NCI-H2227 (cell line): Measurements from ENCODE around the gene RIMS1.

Experiments
- DNase-seq: peaks from one replicate; lab custom pipeline; 2025; ENCODE audit not compliant: unreplicated experiment; lab: John Stamatoyannopoulos, UW

RIMS1 gene, protein sequence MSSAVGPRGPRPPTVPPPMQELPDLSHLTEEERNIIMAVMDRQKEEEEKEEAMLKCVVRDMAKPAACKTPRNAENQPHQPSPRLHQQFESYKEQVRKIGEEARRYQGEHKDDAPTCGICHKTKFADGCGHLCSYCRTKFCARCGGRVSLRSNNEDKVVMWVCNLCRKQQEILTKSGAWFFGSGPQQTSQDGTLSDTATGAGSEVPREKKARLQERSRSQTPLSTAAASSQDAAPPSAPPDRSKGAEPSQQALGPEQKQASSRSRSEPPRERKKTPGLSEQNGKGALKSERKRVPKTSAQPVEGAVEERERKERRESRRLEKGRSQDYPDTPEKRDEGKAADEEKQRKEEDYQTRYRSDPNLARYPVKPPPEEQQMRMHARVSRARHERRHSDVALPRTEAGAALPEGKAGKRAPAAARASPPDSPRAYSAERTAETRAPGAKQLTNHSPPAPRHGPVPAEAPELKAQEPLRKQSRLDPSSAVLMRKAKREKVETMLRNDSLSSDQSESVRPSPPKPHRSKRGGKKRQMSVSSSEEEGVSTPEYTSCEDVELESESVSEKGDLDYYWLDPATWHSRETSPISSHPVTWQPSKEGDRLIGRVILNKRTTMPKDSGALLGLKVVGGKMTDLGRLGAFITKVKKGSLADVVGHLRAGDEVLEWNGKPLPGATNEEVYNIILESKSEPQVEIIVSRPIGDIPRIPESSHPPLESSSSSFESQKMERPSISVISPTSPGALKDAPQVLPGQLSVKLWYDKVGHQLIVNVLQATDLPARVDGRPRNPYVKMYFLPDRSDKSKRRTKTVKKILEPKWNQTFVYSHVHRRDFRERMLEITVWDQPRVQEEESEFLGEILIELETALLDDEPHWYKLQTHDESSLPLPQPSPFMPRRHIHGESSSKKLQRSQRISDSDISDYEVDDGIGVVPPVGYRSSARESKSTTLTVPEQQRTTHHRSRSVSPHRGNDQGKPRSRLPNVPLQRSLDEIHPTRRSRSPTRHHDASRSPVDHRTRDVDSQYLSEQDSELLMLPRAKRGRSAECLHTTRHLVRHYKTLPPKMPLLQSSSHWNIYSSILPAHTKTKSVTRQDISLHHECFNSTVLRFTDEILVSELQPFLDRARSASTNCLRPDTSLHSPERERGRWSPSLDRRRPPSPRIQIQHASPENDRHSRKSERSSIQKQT (N-terminal part only)

DNA sequence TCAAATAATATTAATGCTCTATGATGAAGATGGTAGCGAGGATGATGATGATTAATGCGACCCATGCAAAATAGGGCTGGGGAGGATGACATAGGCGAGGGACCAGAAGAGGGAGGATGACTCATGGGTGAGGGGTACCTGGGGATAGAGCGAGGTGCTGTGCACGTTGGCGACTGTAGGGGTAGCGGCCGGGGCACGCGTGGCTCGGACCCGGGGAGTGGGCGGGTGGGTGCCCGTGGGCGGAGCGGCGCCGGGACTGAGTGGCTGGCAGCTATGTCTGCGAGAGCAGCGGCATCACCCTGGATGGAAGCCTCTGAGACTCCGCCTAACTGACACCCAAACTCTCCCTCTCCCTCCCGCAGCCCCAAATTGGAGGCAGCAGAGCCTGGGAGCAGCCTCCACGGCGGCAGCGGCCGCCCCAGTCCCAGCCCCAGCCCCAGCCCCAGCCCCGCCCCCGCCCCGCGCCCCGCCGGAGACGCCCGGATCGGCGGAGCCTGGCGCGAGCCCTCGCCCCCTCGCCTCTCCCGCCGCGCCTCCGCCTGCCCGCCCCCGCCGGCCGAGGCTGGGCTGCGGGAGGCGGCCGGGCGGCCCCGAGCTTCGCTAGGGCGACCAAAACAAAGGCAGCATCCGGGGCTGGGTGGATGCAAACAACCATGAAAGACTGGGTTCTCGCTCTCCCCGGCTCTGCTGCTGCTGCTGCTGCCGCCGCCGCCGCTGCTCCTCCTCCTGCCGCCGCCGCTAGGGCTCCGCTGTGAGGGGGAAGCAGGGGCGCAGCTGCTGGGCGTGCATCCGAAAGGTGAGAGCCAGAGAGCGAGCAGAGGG is at the start of gene RIMS1:
RIMS1 (plus strand) TSS at position 367 of the 822 bp plus-strand sequence. CDS start 474 bp downstream, outside the sequence.
- DNase-seq: peak; percentile 68

DNA sequence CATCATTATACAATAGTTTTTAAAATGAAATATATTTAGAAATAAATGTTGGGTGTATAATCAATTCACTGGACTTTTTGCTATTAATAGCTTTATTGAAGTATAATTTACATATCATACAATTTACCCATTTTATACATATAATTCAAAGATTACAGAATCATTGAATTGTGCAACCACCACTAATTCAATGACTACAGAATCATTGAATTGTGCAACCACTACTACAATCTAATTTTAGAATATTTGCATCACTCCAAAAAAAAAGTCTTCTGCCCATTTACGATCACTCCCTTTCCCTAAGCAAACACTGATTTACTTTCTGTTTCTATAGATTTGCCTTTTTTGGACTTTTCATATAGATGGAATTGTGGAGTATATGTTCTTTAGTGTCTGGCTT is 35.1 kb upstream of the RIMS1 start:
- DNase-seq: no peak

DNA sequence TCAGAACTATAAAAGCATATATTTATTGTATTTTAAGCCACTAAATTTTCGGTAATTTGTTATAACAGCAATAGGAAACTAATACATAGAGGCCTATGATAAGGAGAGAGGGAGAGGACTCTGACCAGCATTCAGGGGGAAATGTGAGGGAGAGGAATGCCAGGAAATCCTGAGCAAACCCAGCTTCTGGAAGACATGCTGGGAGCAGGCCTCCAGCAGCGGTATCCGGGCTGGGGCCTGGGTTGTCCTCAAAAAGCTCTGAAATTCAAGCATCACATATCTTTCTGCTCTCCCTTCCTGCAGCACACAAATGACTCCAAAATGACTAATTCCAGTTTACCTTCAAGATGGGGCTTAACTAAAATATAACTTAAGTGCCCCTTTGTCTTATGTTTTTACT is 33.4 kb upstream of the RIMS1 start:
- no peak for DNase-seq

DNA sequence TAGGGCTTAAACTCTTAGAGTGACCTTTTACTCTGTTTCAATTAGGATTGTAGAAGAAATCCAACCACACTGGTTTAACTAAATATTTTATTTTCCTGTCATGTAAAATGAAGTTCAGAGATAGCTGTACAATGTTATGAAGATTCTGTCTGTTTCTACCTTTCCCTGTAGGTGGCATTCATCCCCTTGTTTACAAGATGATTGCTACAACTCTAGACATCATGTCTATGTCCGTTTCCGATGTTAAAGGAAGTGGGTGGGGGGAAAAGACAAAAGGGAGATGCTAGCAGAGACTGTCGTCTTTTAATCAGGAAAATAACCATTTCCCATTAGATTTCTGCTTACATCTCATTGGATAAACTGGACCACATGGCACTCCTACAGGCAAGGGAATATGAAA is 30.9 kb upstream of the RIMS1 start:
- peak; percentile 14 for DNase-seq

DNA sequence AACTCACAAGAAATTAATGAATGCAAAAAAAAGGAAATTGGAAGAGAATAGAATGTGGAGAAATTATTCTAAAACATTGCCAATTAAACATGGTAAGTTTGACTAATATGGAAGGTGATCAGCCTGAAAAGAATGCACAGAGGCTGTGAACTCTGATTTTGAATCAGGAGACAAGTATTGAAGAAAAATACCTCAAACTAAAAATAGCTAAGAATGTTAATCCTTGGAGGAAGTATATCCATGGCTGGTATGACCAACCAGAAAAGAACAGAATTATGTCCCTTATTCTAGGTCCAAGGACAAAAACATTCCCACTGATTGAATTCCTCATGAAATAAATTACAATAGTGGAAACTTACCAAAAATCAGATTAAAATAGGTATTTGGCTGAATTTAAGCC is 7.3 kb upstream of the RIMS1 start:
- no peak for DNase-seq

DNA sequence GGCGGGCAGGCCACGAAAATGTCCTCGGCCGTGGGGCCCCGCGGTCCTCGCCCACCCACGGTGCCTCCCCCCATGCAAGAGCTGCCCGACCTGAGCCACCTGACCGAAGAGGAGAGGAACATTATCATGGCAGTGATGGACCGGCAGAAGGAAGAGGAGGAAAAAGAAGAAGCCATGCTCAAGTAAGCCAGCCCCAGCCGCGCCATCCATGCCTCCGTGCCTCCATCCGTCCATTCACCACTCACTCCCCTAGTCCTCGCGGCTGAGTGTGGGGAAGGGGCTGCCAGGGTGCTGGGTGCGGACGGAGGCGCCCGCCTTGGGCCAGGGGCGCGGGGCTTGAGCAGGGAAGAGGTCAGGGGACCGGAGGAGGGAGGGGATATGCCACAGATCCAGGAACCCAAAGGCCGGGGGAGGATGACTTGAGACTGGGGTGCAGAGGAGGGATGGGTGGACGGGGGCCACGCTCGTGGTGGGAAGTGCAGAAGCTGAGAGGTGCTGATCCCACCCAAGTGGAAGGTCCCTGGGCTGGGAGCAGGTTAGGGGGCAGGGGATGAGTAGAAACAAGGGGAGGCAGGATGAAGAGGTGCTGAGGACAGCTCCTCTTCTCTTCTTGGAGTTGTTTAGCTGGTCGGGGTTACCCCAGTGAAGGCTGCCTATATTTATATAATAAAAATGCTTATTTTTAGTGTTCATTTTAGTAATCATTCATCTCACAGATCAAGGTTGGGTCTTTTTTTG is 825 bp downstream of the RIMS1 start:
- DNase-seq: no peak

DNA sequence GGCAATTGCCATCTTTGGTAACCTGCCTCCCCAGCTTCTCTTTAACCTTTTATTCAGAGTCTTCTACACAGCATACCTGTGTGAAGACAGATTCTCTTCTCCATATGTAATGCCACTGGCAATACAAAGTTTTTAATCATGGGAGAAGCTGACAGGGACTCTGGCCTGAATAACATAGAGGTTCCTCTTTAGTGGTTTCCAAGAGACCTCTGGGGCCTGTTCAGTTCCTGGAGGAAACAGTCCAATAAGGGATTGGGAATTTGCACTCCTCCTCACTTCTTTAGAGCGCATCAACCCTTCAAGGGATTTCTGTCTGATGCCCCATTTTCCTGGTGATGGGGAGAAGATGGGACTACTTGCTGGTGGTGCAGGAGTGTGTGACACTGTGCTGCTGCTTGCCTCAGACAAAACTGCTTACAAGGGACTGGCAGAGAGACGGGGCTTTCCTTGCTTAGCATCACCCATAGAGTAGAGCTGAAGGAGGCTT is 1.4 kb downstream of the RIMS1 start:
- no peak for DNase-seq

DNA sequence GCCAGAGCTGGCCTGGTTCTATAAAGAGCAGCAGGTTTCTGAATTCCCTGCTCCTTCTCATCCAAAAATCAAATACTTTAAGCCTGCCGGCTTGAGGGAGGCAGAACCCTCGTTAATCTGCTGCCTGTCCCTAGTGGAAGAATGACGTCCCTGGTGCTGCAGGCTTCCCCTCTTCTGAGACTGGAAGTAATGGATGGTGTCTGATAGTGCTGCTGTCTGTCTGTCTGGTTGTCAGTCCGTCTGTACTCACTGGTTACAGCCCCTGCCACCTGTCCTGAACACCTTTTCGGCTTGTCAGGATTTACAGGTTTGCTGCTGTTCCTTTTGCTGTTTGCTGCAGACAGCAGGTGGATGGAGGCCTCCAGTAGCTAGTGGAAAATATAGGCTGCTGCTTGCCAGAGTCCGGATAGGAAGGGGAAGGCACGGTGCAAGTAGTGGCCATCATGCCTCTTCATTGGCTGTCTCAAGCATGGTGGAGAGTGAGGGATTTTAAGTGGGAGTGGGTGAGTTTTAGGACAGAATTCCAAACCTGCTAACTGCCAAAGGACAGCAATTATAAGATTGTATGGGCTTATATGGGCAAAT is 2.5 kb downstream of the RIMS1 start:
- peak; percentile 1 for DNase-seq

DNA sequence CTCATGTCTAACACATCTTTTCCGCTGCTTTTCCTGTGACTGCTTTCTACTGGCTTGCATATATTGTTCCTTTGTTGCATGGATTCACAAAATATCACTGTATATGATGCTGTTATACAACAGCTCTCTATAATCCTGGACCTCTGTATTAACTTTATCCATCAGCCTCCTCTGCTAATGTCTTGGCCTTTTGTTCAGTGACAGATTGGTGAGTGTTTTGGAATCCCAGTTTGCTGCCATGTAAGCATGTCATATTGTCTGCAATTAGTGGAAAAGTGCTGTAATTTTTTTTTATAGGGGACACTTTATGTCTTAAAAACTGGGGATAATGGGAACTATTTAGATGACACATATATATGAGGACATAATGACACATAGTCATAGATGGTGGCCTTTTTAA is 3.0 kb downstream of the RIMS1 start:
- DNase-seq: no peak

DNA sequence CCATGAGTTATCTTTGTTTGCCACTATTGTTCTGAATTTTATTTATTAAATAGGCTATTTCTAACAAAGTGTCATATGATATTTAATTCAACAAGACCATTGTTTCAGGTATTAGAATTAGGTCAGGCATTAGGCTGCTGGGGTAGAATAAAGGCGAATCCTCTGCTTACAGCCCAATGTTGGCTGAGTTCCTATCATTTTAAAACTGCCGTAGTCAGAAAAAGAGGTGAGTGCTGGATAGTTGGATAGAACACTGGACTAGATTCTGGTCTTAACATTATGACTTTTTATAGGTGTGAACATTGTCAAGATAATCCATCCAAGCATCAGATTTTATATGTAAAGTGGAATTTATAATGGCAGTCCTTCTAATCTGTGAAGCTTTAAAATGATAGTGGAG is 6.3 kb downstream of the RIMS1 start:
- no peak for DNase-seq

DNA sequence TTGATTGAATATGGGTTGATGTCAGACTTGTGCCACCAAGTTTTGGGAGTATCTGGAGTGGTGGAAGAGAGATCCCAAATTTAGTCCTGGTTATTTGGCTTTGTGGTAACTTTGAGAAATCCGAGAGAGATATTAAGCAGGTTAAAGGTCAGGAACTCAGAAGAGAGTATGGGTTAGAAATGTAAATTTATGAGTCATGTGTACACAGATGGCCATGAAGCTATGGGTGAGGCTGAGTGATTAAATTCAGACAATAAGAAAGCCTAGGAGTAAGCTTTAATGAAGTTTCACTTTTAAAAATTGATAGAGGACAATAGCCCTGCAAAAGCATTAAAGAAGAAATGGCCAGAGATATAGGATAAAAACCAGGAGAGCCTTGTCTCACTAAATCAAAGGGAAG is 14.3 kb downstream of the RIMS1 start:
- no peak for DNase-seq

DNA sequence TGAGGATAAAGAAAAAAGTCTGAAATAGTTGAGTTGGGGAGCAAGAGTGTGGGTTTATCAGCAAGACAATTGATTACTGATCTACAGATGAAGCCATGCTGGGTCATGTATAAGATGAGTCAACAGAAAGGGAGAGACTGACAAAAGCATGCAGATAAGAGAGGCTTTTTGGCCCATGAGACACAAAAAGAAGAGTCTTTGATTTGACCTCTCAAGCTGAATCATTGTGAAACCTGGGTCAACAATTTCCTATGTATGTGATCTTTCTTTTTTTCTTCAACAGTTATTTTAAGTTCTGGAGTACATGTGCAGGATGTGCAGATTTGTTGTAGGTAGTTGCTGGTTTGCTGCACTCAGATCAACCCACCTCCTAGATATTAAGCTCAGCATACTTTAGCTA is 15.9 kb downstream of the RIMS1 start:
- DNase-seq: no peak

DNA sequence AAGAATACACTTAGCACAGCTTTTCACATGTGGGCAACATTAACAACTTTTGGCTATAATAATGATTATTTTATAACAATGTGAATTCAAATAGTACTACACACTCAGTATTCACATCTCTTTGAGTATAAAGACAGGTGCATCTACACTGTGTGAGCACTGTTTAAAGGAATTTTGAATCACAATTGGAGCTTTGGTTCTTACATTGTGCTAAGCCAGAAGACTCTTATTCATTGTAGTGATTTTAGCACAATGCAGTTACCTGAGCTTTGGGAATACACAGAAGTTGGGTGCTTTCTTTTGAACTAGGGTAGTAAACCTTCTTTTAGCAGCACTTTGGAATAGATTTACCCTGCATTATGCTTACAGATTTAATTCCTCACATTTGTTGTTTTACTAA is 20.5 kb downstream of the RIMS1 start:
- no peak for DNase-seq

DNA sequence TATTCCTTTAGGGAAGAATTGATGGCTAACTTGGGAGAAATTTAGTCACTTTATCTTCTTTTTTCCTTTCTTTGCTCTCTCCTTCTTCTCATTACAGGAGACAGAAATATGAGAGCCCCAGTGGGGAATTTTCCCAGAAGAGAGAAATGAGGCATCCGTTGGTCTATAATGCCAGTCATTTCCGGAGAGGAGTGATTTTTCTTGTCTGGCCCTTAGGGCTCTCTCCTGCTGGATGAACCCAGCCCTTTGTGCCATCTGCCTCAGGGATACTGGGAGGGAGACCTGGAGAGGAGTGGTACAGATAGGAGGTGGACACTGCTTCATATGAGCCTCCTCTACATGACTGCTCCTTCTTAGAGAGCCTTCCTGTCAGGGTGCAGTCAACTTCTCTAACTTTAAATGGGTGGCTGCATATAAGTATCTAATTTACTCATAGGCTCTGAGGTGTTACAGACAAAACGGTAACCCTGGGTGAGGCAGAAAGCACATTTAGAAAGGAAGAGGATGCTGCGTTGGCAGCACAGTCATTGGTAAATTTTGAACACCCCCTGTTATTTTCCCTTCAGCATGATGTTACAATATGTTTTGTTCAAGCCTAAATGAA is 21.9 kb downstream of the RIMS1 start:
- no peak for DNase-seq

DNA sequence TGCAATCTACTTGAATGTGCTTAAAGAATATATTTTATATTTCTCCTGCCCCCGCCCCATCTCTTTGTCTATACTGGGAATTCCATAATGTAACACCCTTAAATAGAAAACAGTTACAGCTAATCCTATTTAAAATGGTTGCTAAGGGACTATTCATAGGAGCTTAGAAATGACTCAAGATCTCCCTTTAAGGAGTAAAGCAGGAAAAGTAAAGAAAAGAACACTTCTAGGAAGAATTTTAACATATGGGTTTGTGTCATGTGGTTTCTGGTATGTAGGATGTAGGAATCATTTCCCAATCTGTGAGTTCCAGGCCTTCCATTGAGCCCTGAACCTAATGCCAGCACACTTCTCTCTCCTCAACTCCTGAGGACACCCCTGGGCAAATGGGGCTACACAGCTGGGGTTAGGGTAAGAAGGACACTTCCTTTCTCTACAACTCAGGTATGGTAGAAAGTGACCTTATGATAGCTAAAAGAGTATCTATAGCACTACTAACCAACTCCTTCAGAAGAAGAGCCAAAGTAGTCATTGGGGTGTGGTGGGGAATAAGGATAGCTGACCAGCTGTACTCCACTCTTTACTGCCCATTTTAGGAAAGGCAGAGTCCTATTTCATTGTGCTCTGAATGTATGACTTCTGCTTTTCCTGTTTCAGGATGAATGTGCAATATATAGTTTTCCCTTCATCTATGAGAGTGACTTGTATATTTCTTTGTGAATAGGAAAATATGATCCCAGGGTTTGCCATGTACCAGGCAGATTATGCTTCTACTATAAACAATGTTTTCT is 27.3 kb downstream of the RIMS1 start:
- DNase-seq: no peak

DNA sequence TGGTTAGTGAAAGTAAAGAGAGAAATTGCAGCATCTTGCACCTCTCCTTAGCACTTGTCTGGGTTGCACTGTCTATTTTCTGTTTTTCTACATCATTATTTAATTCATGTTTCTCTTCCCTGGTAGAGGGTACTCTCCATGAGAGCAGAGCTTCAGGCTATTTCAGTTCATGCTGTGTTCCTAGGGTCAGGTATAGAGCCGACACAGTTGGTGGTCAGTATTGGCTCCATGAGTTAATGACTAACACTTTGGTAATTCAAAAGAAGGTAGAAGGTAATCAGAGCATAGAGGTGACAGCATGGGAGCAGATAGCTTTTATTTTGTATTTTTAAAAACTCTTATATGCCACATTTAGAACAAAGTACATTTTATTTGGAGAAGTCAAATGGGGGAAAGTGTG is 42.7 kb downstream of the RIMS1 start:
- no peak for DNase-seq

DNA sequence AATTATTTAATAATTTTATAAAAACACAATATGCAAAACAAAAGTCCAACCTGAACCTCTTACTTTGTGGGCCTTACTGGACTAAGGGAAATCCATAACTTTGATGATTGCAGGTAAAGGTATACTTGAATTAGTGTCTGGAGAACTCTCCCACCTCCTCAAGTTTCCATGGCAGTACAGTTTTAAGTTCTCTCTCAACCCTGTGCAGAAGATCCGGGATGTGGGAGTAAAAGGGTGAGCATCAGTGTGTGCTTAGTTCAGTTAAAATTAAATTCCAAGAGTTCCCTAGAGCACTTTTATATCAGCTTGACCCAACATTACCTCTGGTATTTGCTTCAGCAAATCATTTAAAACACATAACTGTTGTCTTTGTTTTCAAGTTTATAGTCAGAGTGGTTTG is 47.5 kb downstream of the RIMS1 start:
- DNase-seq: no peak

DNA sequence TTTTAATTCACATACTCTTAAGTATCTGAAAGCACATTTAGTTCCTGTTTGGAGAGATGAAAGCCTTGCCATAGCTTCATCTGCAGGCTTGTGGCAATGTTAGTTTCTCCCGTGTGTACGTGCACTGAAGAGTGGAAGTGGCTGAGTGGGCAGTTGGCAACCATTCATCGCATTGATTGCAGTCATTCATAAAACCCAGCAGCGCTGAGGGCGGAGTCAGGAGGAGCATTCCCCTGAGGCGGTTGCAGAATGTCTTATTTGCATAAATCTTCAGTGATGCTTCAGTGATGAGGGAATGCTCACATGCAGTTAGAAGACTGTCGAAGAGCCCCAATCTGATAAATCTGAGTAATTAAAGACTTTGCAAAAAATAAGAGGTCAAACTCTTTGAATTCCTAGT is 79.1 kb downstream of the RIMS1 start:
- DNase-seq: peak; percentile 2
